ENCODE measurements around the gene CD36.

DNA sequence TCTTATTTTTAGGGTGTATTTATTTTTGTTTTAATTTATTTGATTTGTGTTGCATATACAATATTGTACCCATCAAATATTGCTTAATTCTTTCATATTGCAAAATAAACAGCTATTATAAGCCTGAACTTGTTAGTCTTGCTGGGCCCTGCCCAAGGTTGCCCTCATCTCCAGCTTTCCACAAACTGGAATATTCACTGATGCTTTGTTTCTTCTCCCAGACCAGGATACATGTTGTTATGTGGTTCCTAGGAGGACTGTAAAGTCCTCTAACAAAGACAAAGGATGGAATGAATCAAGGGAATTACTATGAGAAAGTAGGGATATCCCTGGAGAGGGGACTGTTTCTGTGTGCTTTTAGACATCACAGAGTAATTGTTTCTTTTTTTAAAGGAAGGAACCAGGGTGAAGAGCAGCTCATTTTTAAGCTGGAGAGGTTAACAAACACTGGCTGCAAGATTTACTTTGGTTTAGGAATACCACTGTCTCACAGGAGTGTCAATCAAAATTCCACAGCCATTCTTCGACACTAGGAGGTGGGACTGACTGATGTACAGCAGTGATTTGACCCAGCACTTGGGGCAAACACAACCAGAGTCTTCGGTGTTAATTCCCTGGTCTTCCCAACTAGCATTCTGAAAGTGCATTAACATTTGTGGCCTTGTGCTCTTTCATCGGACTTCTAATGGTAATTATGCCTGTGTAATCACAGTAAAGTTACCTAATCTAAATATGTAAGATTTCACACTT is 14.8 kb upstream of the CD36 start:
- TF ChIP-seq, protein P1, sequence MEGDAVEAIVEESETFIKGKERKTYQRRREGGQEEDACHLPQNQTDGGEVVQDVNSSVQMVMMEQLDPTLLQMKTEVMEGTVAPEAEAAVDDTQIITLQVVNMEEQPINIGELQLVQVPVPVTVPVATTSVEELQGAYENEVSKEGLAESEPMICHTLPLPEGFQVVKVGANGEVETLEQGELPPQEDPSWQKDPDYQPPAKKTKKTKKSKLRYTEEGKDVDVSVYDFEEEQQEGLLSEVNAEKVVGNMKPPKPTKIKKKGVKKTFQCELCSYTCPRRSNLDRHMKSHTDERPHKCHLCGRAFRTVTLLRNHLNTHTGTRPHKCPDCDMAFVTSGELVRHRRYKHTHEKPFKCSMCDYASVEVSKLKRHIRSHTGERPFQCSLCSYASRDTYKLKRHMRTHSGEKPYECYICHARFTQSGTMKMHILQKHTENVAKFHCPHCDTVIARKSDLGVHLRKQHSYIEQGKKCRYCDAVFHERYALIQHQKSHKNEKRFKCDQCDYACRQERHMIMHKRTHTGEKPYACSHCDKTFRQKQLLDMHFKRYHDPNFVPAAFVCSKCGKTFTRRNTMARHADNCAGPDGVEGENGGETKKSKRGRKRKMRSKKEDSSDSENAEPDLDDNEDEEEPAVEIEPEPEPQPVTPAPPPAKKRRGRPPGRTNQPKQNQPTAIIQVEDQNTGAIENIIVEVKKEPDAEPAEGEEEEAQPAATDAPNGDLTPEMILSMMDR (IDR thresholded peaks at IDR 0.05; ENCODE audit: low read depth, low read length): no peak
- no peak for TF ChIP-seq EZH2phosphoT487 (IDR thresholded peaks at IDR 0.05; ENCODE audit: low read depth)
